ENCODE results near the gene LTBP2. TPM values are rescaled to one million over a fixed set of nuclear protein-coding genes. Genes with fewer than 3 reads are reported as not detected.

The LTBP2 gene
- polyA plus RNA-seq, 3 donors, result 2.0 to 2.7 (median 2.4) TPM

- DNase-seq (ENCODE audit: low read depth in 3 of 3, low spot score in 2 of 3), result no peak
These were observed 99.8 kb downstream of the LTBP2 start for GRCh38 chr14:74511966-74512830.

GRCh38 chr14:74510959-74511409 is 101.1 kb downstream of the LTBP2 start:
- no peak for DNase-seq (ENCODE audit: low read depth in 3 of 3, low spot score in 2 of 3)

- DNase-seq (ENCODE audit: low read depth in 3 of 3, low spot score in 2 of 3), result no peak
These were observed 101.7 kb downstream of the LTBP2 start for GRCh38 chr14:74510223-74510931.

- no peak for DNase-seq (ENCODE audit: low read depth in 3 of 3, low spot score in 2 of 3)
These were observed 102.3 kb downstream of the LTBP2 start for GRCh38 chr14:74509587-74510222.

GRCh38 chr14:74508844-74509428 is 103.1 kb downstream of the LTBP2 start:
- no peak for DNase-seq (ENCODE audit: low read depth in 3 of 3, low spot score in 2 of 3)

GRCh38 chr14:74508292-74508731 is 103.7 kb downstream of the LTBP2 start:
- DNase-seq (ENCODE audit: low read depth in 3 of 3, low spot score in 2 of 3), result no peak

GRCh38 chr14:74507840-74508239 is 104.2 kb downstream of the LTBP2 start:
- no peak for DNase-seq (ENCODE audit: low read depth in 3 of 3, low spot score in 2 of 3)

GRCh38 chr14:74507085-74507484 is 105.0 kb downstream of the LTBP2 start:
- no peak for DNase-seq (ENCODE audit: low read depth in 3 of 3, low spot score in 2 of 3)

GRCh38 chr14:74506411-74506851 is 105.6 kb downstream of the LTBP2 start:
- no peak for DNase-seq (ENCODE audit: low read depth in 3 of 3, low spot score in 2 of 3)

- no peak for DNase-seq (ENCODE audit: low read depth in 3 of 3, low spot score in 2 of 3)
These were observed 106.2 kb downstream of the LTBP2 start for GRCh38 chr14:74505831-74506230.

GRCh38 chr14:74504874-74505720 is 106.9 kb downstream of the LTBP2 start:
- DNase-seq (ENCODE audit: low read depth in 3 of 3, low spot score in 2 of 3), result no peak

- no peak for DNase-seq (ENCODE audit: low read depth in 3 of 3, low spot score in 2 of 3)
These were observed 107.6 kb downstream of the LTBP2 start for GRCh38 chr14:74504412-74504811.

- no peak for DNase-seq (ENCODE audit: low read depth in 3 of 3, low spot score in 2 of 3)
These were observed 108.1 kb downstream of the LTBP2 start for GRCh38 chr14:74503938-74504335.

GRCh38 chr14:74503291-74503937 is 108.6 kb downstream of the LTBP2 start:
- DNase-seq (ENCODE audit: low read depth in 3 of 3, low spot score in 2 of 3), result no peak

- no peak for DNase-seq (ENCODE audit: low read depth in 3 of 3, low spot score in 2 of 3)
These were observed 109.6 kb downstream of the LTBP2 start for GRCh38 chr14:74502236-74503019.

GRCh38 chr14:74501691-74502090 is 110.3 kb downstream of the LTBP2 start:
- no peak for DNase-seq (ENCODE audit: low read depth in 3 of 3, low spot score in 2 of 3)

- peak; percentile 58 to 78 (median 72) for DNase-seq (ENCODE audit: low read depth in 3 of 3, low spot score in 2 of 3)
These were observed 110.9 kb downstream of the LTBP2 start for GRCh38 chr14:74501135-74501614.

- no peak for DNase-seq (ENCODE audit: low read depth in 3 of 3, low spot score in 2 of 3)
These were observed 111.5 kb downstream of the LTBP2 start for GRCh38 chr14:74500417-74501134.
